Activated T-cell treated with anti-CD3 and anti-CD28 coated beads for 1 hour (primary cell): ENCODE data around the gene GKN2.
"Not testable (repeated sequence)": the region's sequence is repeated elsewhere in the genome, so short reads cannot be mapped to it uniquely, and the experiment has no call there.

Source experiments
- DNase-seq: peaks from one replicate; pipeline ENCODE4 v3.0.0-alpha.2; 2020; ENCODE audit warnings: low read depth

GKN2 gene

GRCh38 chr2:68959001-68959400 lies 6.3 kb upstream of the GKN2 start:
- no peak for DNase-seq

DNA sequence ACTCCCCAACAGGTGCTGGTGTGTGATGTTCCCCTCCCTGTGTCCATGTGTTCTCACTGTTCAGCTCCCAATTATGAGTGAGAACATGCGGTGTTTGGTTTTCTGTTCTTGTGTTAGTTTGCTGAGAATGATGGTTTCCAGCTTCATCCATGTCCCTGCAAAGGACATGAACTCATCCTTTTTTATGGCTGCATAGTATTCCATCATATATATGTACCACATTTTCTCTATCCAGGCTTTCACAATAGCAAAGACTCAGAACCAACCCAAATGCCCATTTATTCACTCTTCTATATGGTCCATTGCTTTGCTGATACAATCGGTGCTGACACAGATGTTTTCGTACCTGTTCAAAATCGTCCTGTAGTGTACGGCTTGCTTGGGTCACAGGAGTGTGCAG lies 2.7 kb upstream of the GKN2 start:
- DNase-seq: not testable (repeated sequence)

DNA sequence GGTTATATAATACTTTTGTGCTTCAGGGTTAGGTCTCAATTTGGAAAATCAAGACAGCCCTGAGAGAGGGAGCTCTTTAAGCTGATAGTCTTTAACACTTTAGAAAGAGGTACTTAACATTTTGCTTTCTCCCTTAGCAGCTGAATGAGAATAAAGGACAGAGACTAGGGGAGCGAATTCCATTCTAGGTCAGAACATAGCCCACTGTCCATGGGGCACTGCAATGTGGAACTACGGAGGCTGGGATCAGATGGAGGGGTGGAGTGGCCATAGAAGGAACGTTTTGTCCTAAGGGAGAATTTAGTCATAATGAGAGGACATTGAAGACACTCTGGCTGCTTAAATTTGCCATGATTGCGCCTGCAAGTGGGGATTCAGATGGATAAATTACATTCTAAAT lies 794 bp downstream of the GKN2 start:
- DNase-seq: no peak

DNA sequence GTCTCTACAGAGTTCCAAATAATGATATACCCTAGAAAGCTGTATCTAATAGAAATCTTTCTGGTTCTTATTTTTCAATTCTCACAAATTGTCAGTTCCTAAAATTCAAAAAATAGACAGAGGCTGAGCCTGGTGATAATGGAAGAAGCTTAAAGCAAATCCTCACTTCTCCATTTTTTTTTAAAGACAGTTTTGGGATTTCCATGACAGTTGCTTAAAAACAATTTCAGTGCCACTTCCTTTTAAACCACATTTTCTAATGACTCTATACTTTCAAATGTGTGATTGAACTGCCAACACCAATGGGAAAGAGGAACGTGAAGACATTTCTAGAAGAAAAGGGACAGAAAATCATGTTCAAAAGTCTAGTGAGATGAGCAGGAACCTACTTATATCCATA lies 4.0 kb downstream of the GKN2 start:
- no peak for DNase-seq

- DNase-seq: no peak
Observed at GRCh38 chr2:68946117-68946516, 6.6 kb downstream of the GKN2 start.

- DNase-seq: peak; percentile 25
Observed at GRCh38 chr2:68943581-68944568, 8.8 kb downstream of the GKN2 start.

DNA sequence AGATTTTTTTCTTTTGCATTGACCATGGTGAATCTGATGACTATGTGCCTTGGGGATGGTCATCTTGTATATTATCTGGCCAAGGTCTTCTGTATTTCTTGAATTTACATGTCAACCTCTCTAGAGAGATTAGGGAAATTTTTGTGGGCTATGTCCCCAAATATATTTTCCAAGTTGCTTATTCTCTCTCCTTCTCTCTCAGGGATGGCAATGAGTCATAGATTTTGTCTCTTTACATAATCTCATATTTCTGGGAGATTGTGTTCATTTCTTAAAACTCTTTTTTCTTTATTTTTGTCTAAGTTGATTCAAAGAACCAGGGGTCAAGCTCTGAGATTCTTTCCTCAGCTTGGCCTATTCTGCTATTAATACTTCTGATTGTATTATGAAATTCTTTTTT lies 9.9 kb downstream of the GKN2 start:
- no peak for DNase-seq

DNA sequence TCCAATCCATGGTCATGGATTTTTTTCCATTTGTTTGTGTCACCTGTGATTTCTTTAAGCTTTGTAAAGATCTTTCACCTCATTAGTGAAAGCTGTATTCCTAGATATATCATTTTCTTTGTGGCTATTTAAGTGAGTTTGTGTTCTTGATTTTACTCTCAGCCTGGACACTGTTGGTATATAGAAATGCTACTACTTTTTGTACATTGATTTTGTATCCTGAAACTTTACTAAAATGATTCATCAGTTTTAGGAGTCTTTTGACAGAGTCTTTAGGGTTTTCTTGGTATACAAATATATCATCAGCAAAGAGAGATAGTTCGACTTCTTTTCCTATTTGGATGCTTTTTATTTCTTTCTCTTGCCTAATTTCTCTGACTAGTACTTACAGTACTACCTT lies 12.3 kb downstream of the GKN2 start:
- no peak for DNase-seq

- DNase-seq: no peak
Observed at GRCh38 chr2:68939962-68940361, 12.7 kb downstream of the GKN2 start.

- no peak for DNase-seq
Observed at GRCh38 chr2:68938938-68939337, 13.8 kb downstream of the GKN2 start.

DNA sequence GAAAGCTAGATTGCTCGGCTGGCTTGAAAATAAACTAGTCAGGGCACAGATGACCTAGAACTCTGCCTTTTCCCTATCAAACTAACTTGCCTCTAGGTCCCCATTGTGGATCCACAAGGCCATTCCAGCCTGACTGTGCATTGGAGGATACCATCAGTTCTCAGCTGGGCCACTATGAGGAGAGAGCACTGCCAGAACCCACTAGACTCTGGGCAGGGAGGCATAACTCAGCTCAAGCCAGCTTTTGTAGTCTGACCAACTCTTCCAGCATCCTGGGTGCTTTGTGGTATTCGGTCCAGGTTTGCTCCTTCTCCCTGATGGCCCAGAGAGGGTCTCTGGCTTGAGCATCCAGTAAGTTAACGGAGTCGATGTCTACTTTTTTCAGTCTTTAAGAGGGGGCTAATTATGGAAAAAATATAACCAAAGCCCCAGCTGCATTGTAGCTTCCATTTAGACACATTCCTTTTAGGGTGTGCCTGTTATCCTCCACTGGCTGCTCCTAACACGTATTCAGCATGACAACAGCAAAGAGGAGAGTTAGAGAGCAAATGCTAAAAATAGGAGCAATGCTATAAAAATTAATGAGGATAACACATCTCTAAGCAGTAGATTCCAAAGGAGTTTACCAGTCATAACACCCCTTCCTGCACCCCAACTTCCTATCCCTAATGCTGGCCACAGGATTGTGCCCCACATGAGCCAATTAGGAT lies 15.2 kb downstream of the GKN2 start:
- DNase-seq: no peak

DNA sequence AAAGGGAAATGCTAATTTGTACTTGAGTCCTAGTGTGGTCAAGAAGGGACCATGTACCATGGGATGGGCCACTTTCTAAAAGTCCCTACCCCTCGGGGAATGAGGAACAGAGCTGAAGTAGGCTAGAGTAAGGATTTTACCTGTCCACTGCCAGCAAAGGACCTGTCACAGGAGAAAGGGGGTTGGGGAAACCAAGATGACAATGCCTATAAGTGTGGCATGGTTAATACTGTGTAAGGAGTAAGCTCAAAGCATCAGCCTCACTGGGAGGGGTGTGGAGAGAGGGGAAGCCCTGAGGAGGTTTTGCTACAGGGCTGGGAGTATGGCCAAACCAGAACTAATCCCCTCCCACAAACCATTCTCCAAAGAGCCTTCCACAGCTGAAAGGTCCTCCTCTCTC lies 15.8 kb downstream of the GKN2 start:
- no peak for DNase-seq

GRCh38 chr2:68936427-68936826 lies 16.3 kb downstream of the GKN2 start:
- no peak for DNase-seq

GRCh38 chr2:68935471-68935870 lies 17.2 kb downstream of the GKN2 start:
- DNase-seq: no peak

DNA sequence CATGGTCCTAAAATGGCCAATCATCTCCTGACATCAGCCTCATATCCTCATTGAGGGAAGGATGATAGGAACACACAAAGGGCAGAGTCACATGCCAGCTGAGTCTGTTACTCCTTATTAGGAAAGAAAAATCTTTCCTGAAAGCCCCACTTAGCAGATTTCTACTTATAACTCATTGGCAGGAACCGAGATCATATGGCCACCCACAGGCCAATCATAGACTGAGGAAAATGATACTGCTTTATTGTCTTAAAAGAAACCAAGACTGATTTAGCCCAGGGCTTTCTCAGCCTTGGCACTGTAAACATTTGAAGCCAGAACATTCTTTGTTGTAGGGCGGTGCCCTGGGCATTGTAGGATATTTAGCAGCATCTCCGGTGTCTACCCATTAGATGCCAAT lies 18.7 kb downstream of the GKN2 start:
- DNase-seq: no peak

GRCh38 chr2:68932402-68932801 lies 20.3 kb downstream of the GKN2 start:
- DNase-seq: no peak

- no peak for DNase-seq
Observed at GRCh38 chr2:68931799-68932198, 20.9 kb downstream of the GKN2 start.

- no peak for DNase-seq
Observed at GRCh38 chr2:68931149-68931711, 21.5 kb downstream of the GKN2 start.

- DNase-seq: no peak
Observed at GRCh38 chr2:68926796-68927195, 25.9 kb downstream of the GKN2 start.

DNA sequence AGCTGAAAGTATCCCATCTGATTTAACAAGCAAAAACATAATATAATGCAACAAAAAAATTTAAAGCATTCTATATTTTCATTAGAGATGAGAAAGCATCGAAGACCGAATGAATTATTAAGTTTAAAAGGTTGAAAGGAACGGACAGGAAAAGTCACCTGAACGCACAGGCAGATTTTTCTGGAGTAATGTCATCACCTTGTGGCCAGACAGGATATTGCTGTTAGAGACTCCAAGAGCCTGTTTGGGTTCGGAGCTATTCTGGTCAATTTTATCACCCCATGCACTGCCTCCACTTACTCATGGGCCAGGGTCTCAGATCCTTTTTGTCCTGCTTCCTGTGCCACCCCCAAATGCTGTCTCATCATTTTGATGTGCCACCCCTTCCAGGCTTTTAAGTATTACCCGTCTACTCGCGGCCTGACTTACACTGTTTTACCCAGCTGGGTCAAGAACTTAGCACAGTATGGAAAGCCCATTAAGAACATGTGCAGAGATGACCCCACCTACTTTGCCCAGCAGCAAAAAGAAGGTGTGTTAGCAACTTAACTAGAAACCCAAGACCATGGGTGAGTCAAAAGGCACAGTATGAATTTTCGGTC lies 27.3 kb downstream of the GKN2 start:
- DNase-seq: peak; percentile 29

DNA sequence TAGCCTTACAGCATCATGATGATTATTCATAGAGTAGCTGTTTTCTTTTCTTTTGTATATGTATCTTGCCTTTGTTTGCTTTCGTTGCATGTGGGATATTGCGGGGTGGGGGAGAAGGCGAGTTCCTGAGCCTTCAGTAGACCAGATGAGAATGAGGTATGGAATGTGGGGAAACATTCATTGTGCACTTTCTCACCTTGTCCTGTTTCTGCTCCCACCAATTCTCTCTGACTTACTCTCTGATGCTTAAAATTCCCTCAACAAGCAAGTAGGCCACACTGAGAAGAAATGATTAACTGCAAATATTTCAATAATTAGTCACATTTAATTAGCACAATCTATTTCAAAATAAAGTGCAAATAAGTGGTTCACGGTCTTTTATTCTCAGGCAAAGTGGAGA lies 31.0 kb downstream of the GKN2 start:
- DNase-seq: no peak

GRCh38 chr2:68920481-68921170 lies 32.1 kb downstream of the GKN2 start:
- no peak for DNase-seq
